ENCODE measurements around the gene SPG7.

Gene SPG7

DNA sequence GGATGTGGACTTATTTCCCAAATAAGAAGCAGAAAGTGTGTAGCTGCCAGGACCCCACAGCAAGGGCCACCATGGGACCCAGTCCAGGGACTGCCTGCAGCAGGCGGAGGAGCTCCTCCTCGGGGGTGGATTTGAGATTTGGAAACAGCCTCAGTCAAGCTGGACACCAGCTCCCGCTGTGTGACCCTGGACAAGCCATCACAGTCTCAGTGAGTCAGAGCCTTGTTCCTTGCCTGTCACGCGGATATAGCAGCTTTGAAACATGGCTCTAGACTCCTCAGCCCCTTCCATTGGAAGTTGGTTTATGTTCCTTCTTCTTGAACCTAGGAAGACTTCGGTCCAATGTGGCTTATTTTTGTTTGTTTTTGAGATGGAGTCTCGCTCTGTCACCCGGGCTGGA is 92.8 kb downstream of the SPG7 start:
- peak; percentile 36 for DNase-seq (ENCODE audit: low read depth)

DNA sequence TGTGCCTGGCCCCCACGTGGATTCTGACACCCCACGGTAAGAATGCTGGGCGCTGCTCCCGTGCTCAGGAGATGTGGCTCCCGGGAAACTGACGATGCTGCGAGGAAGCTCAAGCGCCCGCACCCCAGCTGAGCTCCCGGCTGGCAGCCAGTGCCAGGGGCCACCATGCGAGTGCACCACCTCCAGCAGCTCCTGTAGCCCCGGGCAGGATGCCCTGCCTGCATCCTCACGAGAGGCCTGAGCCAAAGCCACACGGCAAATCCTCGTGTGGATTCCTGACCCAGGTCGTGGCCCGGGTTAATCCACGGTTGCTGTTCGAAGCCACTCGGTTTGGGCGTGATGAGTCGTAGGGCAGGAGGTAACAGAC is 93.7 kb downstream of the SPG7 start:
- DNase-seq (ENCODE audit: low read depth): no peak

DNA sequence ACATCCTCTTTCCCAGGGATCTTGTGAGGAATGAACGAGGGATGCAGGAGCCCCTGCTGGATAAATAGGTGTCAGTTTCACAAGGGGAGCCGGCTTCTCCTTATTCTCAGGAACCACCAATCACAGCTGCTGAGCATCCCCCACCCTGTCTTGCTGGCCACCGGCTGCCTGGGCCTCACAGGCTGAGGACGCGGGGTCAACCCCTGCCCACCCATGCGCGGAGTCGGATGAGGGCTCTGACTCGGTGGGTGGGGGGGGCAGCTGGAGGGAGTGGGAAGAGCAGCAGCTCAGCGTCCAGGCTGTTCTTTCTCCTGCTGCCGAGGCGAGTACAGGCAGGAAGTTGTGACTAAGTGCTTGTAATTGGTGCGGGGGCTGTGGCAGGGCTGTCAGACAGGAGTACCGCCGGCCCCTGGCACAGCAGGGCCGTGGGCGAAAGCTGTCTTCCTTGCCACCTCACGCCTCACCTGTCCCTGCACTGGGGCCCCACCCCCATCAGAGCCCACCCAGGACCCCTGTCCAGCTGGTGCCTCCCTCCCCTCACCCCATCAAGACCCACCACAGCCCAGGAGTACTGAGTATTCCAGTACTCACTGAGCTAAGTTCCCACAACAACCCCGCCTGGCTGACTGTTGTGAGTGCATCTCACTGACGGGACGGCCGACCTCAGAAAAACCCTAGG is 94.2 kb downstream of the SPG7 start:
- peak; percentile 88 for DNase-seq (ENCODE audit: low read depth)

DNA sequence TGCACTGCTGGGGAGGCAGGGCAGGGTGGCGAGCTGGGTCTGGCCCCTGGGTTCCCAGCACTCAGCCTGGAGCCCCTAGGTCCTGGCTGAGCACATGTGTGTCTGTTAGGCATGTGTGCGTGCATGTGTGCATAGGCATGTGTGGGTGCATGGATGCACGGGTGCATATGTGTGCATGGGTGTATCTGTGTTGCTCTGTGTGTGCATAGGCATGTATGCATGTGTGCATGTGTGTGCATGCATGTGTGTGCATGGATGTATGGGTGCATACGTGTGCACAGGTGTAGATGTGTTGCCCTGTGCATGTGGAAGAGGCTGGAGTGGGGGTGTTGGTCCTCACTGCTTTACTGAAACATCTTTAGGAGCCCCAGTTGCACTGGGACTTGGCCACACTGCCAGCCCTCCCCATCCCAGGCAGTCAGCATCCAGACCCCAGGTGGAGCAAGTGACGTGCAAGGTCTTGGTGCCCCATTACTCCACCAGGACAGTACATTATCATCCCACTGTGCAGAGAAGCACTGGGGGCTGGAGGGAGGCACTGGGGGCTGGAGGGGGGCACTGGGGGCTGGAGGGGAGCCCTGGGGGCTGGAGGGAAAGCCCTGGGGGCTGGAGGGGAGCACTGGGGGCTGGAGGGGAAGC is 94.9 kb downstream of the SPG7 start:
- DNase-seq (ENCODE audit: low read depth): no peak

DNA sequence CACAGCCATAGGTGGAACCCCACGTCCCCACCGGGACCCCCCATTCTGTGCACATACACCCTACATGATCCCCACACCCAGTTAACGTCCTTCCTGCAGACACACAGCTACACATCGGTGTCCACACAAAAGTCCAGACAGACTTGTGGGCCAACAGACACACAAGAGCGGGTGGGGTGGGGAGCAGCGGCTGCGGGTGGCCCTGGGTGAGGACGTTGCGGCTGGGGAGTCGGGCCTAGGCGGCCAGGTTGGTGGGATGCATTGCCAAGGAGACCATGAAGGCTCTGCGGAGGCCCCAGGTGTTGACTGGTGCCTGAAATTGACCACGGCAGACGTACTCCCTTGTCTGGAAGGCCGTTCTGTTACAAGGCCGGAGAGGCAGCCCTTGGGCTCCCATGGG is 96.6 kb downstream of the SPG7 start:
- no peak for DNase-seq (ENCODE audit: low read depth)

- DNase-seq (ENCODE audit: low read depth): no peak
Measured at GRCh38 chr16:89605186-89605970, 97.2 kb downstream of the SPG7 start.

- DNase-seq (ENCODE audit: low read depth): no peak
Measured at GRCh38 chr16:89606006-89606405, 97.8 kb downstream of the SPG7 start.

Measured in EH (cell line).